Measurements from ENCODE around the gene NOP53.

NOP53 gene

DNA sequence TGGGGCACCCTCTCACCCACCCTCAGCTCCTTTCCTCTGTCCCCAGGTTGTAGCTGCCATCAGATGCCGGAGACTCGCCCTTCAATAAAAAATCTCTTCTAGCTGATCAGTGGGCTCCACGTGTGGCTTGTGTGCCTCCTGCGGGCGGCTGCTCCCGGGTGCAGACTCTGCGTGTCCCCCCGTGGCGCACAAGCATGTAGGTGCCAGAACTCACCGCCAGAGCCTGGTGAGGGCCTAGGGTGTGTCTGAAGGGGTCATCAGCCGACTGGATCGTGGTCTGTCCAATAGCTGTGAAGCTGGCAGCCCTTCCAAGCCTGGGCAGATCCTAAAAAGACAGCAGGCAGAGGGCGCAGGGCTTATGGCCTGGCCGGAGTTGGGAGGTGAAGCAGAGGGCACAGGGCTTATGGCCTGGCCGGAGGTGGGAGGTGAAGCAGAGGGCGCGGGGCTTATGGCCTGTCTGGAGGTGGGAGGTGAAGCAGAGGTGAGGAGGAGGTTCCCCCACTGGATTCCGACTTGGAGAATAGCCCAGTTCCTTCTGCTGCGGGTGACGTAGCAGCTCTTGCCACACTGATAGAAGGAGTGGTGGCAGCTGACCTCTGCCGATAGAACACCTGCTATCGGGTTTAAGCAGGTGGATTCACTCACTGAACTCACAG, 11.7 kb downstream of the NOP53 start:
- TF ChIP-seq GATA3 (IDR thresholded peaks at IDR 0.05; ENCODE audit: low read depth, low read length) (no peak), GATA2 (IDR thresholded peaks at IDR 0.05; ENCODE audit: low read depth, low read length) (no peak)

GRCh38 chr19:47757617-47758442, 12.5 kb downstream of the NOP53 start:
- TF ChIP-seq GATA2 (IDR thresholded peaks at IDR 0.05; ENCODE audit: low read depth, low read length) (no peak), GATA3 (IDR thresholded peaks at IDR 0.05; ENCODE audit: low read depth, low read length) (no peak)

- no peak for TF ChIP-seq GATA3 (IDR thresholded peaks at IDR 0.05; ENCODE audit: low read depth, low read length)
- no peak for TF ChIP-seq GATA2 (IDR thresholded peaks at IDR 0.05; ENCODE audit: low read depth, low read length)
These were observed 13.1 kb downstream of the NOP53 start for GRCh38 chr19:47758443-47758804.

DNA sequence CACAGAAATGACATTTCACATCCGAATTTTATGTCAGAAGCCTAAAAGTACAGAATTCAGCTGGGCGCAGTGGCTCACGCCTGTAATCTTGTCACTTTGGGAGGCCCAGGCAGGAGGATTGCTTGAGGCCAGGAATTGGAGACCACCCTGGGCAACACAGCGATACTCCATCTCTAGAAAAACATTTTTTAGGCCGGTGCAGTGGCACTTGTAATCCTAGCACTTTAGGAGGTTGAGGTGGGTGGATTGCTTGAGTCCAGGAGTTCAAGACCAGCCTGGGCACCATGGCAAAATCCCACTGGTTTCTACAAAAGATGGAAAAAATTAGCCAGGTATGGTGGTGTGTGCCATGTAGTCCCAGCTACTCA, 15.3 kb downstream of the NOP53 start:
- TF ChIP-seq GATA2 (IDR thresholded peaks at IDR 0.05; ENCODE audit: low read depth, low read length) = no peak
- no peak for TF ChIP-seq GATA3 (IDR thresholded peaks at IDR 0.05; ENCODE audit: low read depth, low read length)

DNA sequence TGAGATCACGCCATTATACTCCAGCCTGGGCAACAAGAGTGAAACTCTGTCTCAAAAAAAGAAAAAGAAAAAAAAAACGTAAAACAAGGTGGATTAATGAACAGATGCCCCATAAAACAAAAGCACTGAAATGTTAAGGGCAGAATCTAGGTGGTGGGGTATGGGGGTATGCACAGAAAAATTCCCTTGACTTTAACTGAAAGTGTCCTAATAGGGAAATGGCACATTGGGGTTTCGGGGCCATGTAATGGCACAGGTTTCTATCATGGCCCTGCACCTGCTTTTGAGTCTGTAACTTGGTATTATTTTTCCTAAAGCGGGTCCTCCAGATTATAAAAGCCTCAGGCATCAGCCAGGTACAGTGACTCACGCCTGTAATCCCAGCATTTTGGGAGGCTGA, 16.2 kb downstream of the NOP53 start:
- TF ChIP-seq GATA2 (IDR thresholded peaks at IDR 0.05; ENCODE audit: low read depth, low read length) = no peak
- no peak for TF ChIP-seq GATA3 (IDR thresholded peaks at IDR 0.05; ENCODE audit: low read depth, low read length)

DNA sequence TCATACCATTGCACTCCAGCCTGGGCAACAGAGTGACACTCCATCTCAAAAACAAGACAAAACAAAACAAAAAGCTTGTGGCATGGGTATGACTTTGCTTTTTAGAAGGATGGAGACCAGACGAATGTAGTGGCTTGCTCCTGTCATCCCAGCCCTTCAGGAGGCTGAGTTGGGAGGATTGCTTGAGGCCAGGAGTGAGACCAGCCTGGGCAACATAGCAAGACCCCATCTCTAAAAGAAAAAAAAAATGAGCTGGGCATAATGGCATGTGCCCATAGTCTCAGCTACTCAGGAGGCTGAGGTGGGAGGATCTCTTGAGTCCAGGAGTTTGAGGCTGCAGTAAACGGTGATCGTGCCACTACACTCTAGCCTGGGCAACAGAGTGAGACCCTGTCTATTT, 16.8 kb downstream of the NOP53 start:
- TF ChIP-seq GATA3 (IDR thresholded peaks at IDR 0.05; ENCODE audit: low read depth, low read length) (no peak), GATA2 (IDR thresholded peaks at IDR 0.05; ENCODE audit: low read depth, low read length) (no peak)

GRCh38 chr19:47762615-47763308, 17.4 kb downstream of the NOP53 start:
- TF ChIP-seq GATA2 (IDR thresholded peaks at IDR 0.05; ENCODE audit: low read depth, low read length) = no peak
- TF ChIP-seq GATA3 (IDR thresholded peaks at IDR 0.05; ENCODE audit: low read depth, low read length) = no peak

GRCh38 chr19:47765523-47766358, 20.4 kb downstream of the NOP53 start:
- no peak for TF ChIP-seq GATA3 (IDR thresholded peaks at IDR 0.05; ENCODE audit: low read depth, low read length)
- no peak for TF ChIP-seq GATA2 (IDR thresholded peaks at IDR 0.05; ENCODE audit: low read depth, low read length)

GRCh38 chr19:47766359-47766620, 20.9 kb downstream of the NOP53 start:
- no peak for TF ChIP-seq GATA2 (IDR thresholded peaks at IDR 0.05; ENCODE audit: low read depth, low read length)
- no peak for TF ChIP-seq GATA3 (IDR thresholded peaks at IDR 0.05; ENCODE audit: low read depth, low read length)

DNA sequence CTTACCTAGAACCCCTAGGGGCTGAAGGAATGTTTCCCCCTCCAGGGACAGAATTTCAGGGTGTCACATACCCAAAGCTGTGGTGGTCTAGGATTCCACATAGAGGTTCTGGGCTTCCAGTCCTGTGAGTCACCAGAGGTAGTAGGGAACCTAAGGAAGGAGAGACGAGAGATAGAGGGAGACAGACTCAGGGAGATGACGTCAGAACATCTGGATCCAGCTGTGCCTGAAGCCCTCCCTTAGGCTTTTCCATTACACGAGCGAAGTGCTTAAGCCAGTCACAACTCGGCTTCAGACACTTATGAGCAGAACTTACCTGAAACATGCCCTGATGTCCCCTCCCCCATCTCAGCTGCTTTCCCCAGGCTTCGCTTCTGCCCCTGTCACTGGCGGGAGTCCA, 21.3 kb downstream of the NOP53 start:
- TF ChIP-seq GATA2 (IDR thresholded peaks at IDR 0.05; ENCODE audit: low read depth, low read length) = no peak
- no peak for TF ChIP-seq GATA3 (IDR thresholded peaks at IDR 0.05; ENCODE audit: low read depth, low read length)

DNA sequence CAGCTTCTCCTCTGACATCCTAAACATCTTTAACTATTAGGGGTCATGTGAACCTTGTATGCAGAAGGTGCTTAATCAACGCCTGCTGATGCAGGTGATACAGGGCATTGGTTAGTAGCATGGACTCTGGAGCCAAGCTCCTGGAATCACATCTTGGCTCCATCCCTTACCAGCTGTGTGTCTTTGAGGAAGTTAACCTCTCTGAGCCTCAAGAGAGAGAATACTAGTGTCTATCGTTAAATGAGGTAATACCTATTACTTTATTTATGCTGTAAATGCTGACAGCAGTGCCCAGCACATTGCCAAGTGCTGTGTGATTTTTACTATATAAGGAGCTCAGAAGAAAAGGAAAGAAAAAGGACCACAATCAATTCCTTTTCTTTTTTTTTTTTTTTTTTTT, 22.0 kb downstream of the NOP53 start:
- TF ChIP-seq GATA3 (IDR thresholded peaks at IDR 0.05; ENCODE audit: low read depth, low read length) (no peak), GATA2 (IDR thresholded peaks at IDR 0.05; ENCODE audit: low read depth, low read length) (no peak)

GRCh38 chr19:47768604-47769003, 23.3 kb downstream of the NOP53 start:
- TF ChIP-seq GATA3 (IDR thresholded peaks at IDR 0.05; ENCODE audit: low read depth, low read length) (no peak), GATA2 (IDR thresholded peaks at IDR 0.05; ENCODE audit: low read depth, low read length) (no peak)

- no peak for TF ChIP-seq GATA2 (IDR thresholded peaks at IDR 0.05; ENCODE audit: low read depth, low read length)
- no peak for TF ChIP-seq GATA3 (IDR thresholded peaks at IDR 0.05; ENCODE audit: low read depth, low read length)
These were observed 24.2 kb downstream of the NOP53 start for GRCh38 chr19:47769534-47769933.

- TF ChIP-seq GATA2 (IDR thresholded peaks at IDR 0.05; ENCODE audit: low read depth, low read length) (no peak), GATA3 (IDR thresholded peaks at IDR 0.05; ENCODE audit: low read depth, low read length) (no peak)
These were observed 31.2 kb downstream of the NOP53 start for GRCh38 chr19:47776568-47776967.
